GM23248 (cell line): ENCODE results near the gene RBFOX1. TPM values are rescaled to one million over a fixed set of nuclear protein-coding genes. Genes with fewer than 3 reads are reported as not detected.

Experiments used
- DNase-seq: peaks from one replicate; pipeline ENCODE4 v3.0.0-alpha.2; 2015
- H2AFZ ChIP-seq: fragments of 200-600 bp; sonication (generic); 2 replicates; pipeline ENCODE4 v1.6.1; 2016; ENCODE audit warnings: antibody characterized with exemption
- H3F3A ChIP-seq: fragments of 200-600 bp; sonication (generic); 2 replicates; pipeline ENCODE4 v1.6.1; 2016; ENCODE audit warnings: mild to moderate bottlenecking, antibody characterized with exemption, mixed run types; ENCODE audit not compliant: insufficient read depth
- H3K27ac ChIP-seq: fragments of 200-600 bp; sonication (generic); 2 replicates; pipeline ENCODE4 v1.5.1; 2016; ENCODE audit warnings: mild to moderate bottlenecking
- H3K27me3 ChIP-seq: fragments of 200-600 bp; sonication (generic); replicated peaks from 2 replicates; pipeline ENCODE4 v1.6.1; 2016; ENCODE audit warnings: mild to moderate bottlenecking; ENCODE audit not compliant: insufficient read depth
- H3K36me3 ChIP-seq: fragments of 200-600 bp; sonication (generic); 2 replicates; pipeline ENCODE4 v1.6.1; 2016; ENCODE audit warnings: low read depth, mild to moderate bottlenecking
- H3K4me1 ChIP-seq: fragments of 200-600 bp; sonication (generic); 2 replicates; pipeline ENCODE4 v1.6.1; 2016; ENCODE audit warnings: mild to moderate bottlenecking; ENCODE audit not compliant: insufficient read depth
- H3K4me2 ChIP-seq: fragments of 200-600 bp; sonication (generic); one replicate; pipeline ENCODE4 v1.6.1; 2016; ENCODE audit warnings: mild to moderate bottlenecking; ENCODE audit not compliant: unreplicated experiment
- H3K4me3 ChIP-seq: fragments of 200-600 bp; sonication (generic); 2 replicates; pipeline ENCODE4 v1.5.1; 2016; ENCODE audit warnings: mild to moderate bottlenecking
- H3K79me2 ChIP-seq: fragments of 200-600 bp; sonication (generic); 2 replicates; pipeline ENCODE4 v1.6.1; 2016; ENCODE audit warnings: mild to moderate bottlenecking; ENCODE audit not compliant: insufficient read depth
- H3K9ac ChIP-seq: fragments of 200-600 bp; sonication (generic); 2 replicates; pipeline ENCODE4 v1.6.1; 2016; ENCODE audit warnings: mild to moderate bottlenecking
- H3K9me2 ChIP-seq: fragments of 200-600 bp; sonication (generic); 2 replicates; pipeline ENCODE4 v1.6.1; 2016; ENCODE audit warnings: mixed run types, mild to moderate bottlenecking, moderate library complexity; ENCODE audit not compliant: insufficient read depth
- H3K9me3 ChIP-seq: fragments of 200-600 bp; sonication (generic); one replicate; pipeline ENCODE4 v1.6.1; 2017; ENCODE audit warnings: low read depth
- H4K20me1 ChIP-seq: fragments of 200-600 bp; sonication (generic); 2 replicates; pipeline ENCODE4 v1.6.0; 2016; ENCODE audit not compliant: insufficient read depth
- EZH2 ChIP-seq: fragments of 200-600 bp; sonication (generic); IDR thresholded peaks from 2 replicates; pipeline ENCODE4 v1.6.1; 2018; ENCODE audit warnings: antibody characterized with exemption, mild to moderate bottlenecking; ENCODE audit not compliant: insufficient read depth, poor library complexity, severe bottlenecking
- EZH2phosphoT487 ChIP-seq: fragments of 200-600 bp; sonication (generic); IDR thresholded peaks from 2 replicates; pipeline ENCODE4 v1.6.1; 2018; ENCODE audit warnings: antibody characterized with exemption, moderate library complexity, mild to moderate bottlenecking, low read depth; ENCODE audit not compliant: insufficient read depth
- WGBS, 2 experiments: methylation state at CpG; one replicate each; pipeline ENCODE4 v1.1.6; 2015 to 2017; ENCODE audit warnings: low lambda C conversion rate in 2 of 2, low coverage in 1 of 2; ENCODE audit errors: missing lambda C conversion rate in 2 of 2; 5-methylcytosine and 5-hydroxymethylcytosine counted together
- in situ Hi-C: fragments of 300-500 bp; cut with MboI; formaldehyde crosslinking; loops from 2 replicates; pipeline ENCODE4 v1.15.0; 2020
- polyA plus RNA-seq: library from polyadenylated mRNA; unstranded; fragments of >200 nt; fragmentation: Nextera tagmentation; extraction: Ambion mirVana; gene quantifications from 2 replicates; pipeline ENCODE4 v1.2.1, GENCODE V29; 2016
- small RNA-seq: library from RNA; depleted of rRNA; stranded (forward); fragments of <200 nt; gene quantifications from one replicate; pipeline ENCODE3, GENCODE V24; 2014; ENCODE audit warnings: low read depth, low replicate concordance
- total RNA-seq: library from RNA; depleted of rRNA; stranded (reverse); fragments of >200 nt; shearing (Covaris generic); gene quantifications from 2 replicates; pipeline ENCODE4 v1.2.3, GENCODE V29; 2014

Gene RBFOX1
- total and polyA plus RNA-seq, 2 experiments from 2014 or later, result not detected

DNA sequence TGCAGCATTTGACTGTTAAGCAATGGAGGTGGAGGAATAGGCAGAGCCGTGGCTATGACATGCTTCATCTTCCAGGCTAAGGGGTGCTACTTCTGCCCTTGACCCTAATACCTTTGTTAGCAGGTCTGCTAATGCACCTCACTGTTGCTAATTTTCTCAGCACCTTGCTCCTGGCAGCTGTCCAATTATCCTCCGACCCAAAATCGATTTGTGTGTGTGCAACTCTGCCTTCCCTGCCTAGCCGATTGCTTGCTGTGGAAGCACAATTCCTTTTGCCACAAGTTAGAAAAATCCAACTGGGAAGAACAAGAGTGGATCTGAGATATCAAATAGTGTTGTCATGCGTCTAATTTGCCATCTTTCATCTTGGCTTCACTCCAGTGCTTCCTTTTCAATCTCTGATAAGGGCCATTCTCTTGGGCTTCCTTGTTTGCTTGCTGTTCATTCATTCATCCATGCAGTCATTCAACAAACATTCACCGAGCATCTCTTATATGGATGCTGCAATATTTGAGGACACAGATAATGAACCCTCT is 422.8 kb downstream of the RBFOX1 start:
- H3K4me2 ChIP-seq, result no peak overlapping the region
- no peaks in the 10 kb centered on the region for H3K9me3 ChIP-seq
- H3K9ac ChIP-seq, result no peak overlapping the region
- no peak overlapping the region for H2AFZ ChIP-seq
- H3K4me1 ChIP-seq, result no peaks in the 10 kb centered on the region
- DNase-seq, result no peak
- in situ Hi-C loops, result no loop called here
- H3K4me3 ChIP-seq, result no peak overlapping the region
- no peaks in the 10 kb centered on the region for H3F3A ChIP-seq
- WGBS, 2 experiments, result 15 to 20% methylated on average over 6 of the region's 6 CpGs
- no peaks in the 10 kb centered on the region for H3K79me2 ChIP-seq
- TF ChIP-seq EZH2 (no peak), EZH2phosphoT487 (no peak)
- no peaks in the 10 kb centered on the region for H4K20me1 ChIP-seq
- no peaks in the 10 kb centered on the region for H3K27me3 ChIP-seq
- no peaks in the 10 kb centered on the region for H3K36me3 ChIP-seq
- H3K9me2 ChIP-seq, result no peaks in the 10 kb centered on the region
- H3K27ac ChIP-seq, result no peak overlapping the region

Small RNAs within 50 kb of the gene (small RNA-seq; reads per million reads assigned to genes)
- gene RF00537, result not detected
- not detected for gene RF00561
